Hematopoietic multipotent progenitor cell treated with erythropoietin and hydrocortisone succinate and interleukin-3 and kit ligand, for 17 days (in vitro differentiated cells): ENCODE measurements around the gene THSD7B.

Source experiments
- DNase-seq: peaks from one replicate; pipeline ENCODE4 v3.0.0-alpha.2; 2015; ENCODE audit warnings: low spot score

Gene THSD7B

GRCh38 chr2:137380610-137381009, 615.3 kb downstream of the THSD7B start:
- no peak for DNase-seq

GRCh38 chr2:137381731-137382130, 616.4 kb downstream of the THSD7B start:
- no peak for DNase-seq

- DNase-seq: no peak
These were observed 618.0 kb downstream of the THSD7B start for GRCh38 chr2:137383391-137383790.

GRCh38 chr2:137387044-137387443, 621.7 kb downstream of the THSD7B start:
- DNase-seq: no peak

GRCh38 chr2:137405496-137405895, 640.2 kb downstream of the THSD7B start:
- no peak for DNase-seq

GRCh38 chr2:137411585-137411984, 646.2 kb downstream of the THSD7B start:
- DNase-seq: no peak

- DNase-seq: no peak
These were observed 655.4 kb downstream of the THSD7B start for GRCh38 chr2:137420744-137421143.

- DNase-seq: no peak
These were observed 669.8 kb downstream of the THSD7B start for GRCh38 chr2:137435162-137435561.

- no peak for DNase-seq
These were observed 672.0 kb downstream of the THSD7B start for GRCh38 chr2:137437386-137437785.

- DNase-seq: no peak
These were observed 679.6 kb downstream of the THSD7B start for GRCh38 chr2:137444970-137445369.

GRCh38 chr2:137449454-137449853, 684.1 kb downstream of the THSD7B start:
- no peak for DNase-seq

GRCh38 chr2:137454886-137455285, 689.5 kb downstream of the THSD7B start:
- DNase-seq: no peak

GRCh38 chr2:137467246-137467862, 702.0 kb downstream of the THSD7B start:
- DNase-seq: no peak

GRCh38 chr2:137493261-137493660, 727.9 kb downstream of the THSD7B start:
- no peak for DNase-seq

GRCh38 chr2:137500599-137500998, 735.3 kb downstream of the THSD7B start:
- DNase-seq: no peak

GRCh38 chr2:137507237-137507636, 741.9 kb downstream of the THSD7B start:
- no peak for DNase-seq

- DNase-seq: no peak
These were observed 743.5 kb downstream of the THSD7B start for GRCh38 chr2:137508739-137509384.

GRCh38 chr2:137511526-137511925, 746.2 kb downstream of the THSD7B start:
- no peak for DNase-seq

GRCh38 chr2:137521653-137522619, 756.6 kb downstream of the THSD7B start:
- DNase-seq: no peak

- no peak for DNase-seq
These were observed 757.3 kb downstream of the THSD7B start for GRCh38 chr2:137522620-137523011.

GRCh38 chr2:137523931-137524330, 758.6 kb downstream of the THSD7B start:
- DNase-seq: no peak

GRCh38 chr2:137525132-137525531, 759.8 kb downstream of the THSD7B start:
- no peak for DNase-seq

- DNase-seq: no peak
These were observed 760.4 kb downstream of the THSD7B start for GRCh38 chr2:137525641-137526190.
